Epithelial cell of proximal tubule (primary cell): ENCODE results near the gene CHMP6. TPM values are rescaled to one million over a fixed set of nuclear protein-coding genes. Genes with fewer than 3 reads are reported as not detected.

Experiments used
- DNase-seq: peaks from one replicate; pipeline ENCODE4 v3.0.0-alpha.2; 2011; ENCODE audit warnings: low read depth
- H3K4me3 ChIP-seq: 2 replicates; pipeline ENCODE4 v1.5.1; 2011; ENCODE audit warnings: low read depth, mild to moderate bottlenecking, low read length
- CTCF ChIP-seq: conservative IDR thresholded peaks from 2 replicates; pipeline ENCODE4 v1.5.1; 2012; ENCODE audit warnings: low read depth, mild to moderate bottlenecking, low read length
- total RNA-seq: library from RNA; depleted of rRNA; stranded (reverse); fragments of >200 nt; gene quantifications from 2 replicates; pipeline ENCODE4 v1.2.3, GENCODE V29; 2015

CHMP6 gene
- total RNA-seq, 1 donor from 2014 or later, result 32.6 TPM

GRCh38 chr17:80962356-80963329 lies 29.0 kb upstream of the CHMP6 start:
- H3K4me3 ChIP-seq, result no peak overlapping the region
- DNase-seq, result no peak
- TF ChIP-seq CTCF, result no peak

- no peak for DNase-seq
- TF ChIP-seq CTCF, result no peak
- H3K4me3 ChIP-seq, result no peak overlapping the region
Measured at GRCh38 chr17:80963812-80964543, 27.7 kb upstream of the CHMP6 start.

GRCh38 chr17:80964544-80964856 lies 27.1 kb upstream of the CHMP6 start:
- no peak for DNase-seq
- no peak overlapping the region for H3K4me3 ChIP-seq
- TF ChIP-seq CTCF, result no peak

GRCh38 chr17:80964859-80965580 lies 26.6 kb upstream of the CHMP6 start:
- H3K4me3 ChIP-seq, result no peak overlapping the region
- TF ChIP-seq CTCF, result no peak
- DNase-seq, result no peak

GRCh38 chr17:80965606-80966005 lies 26.0 kb upstream of the CHMP6 start:
- H3K4me3 ChIP-seq, result no peak overlapping the region
- no peak for TF ChIP-seq CTCF
- no peak for DNase-seq

- no peak for DNase-seq
- no peak overlapping the region for H3K4me3 ChIP-seq
Measured at GRCh38 chr17:80967404-80967872, 24.2 kb upstream of the CHMP6 start.

More at GRCh38 chr17:80967404-80967872, 24.2 kb upstream of the CHMP6 start:
- TF ChIP-seq CTCF, result no peak
